Measurements from ENCODE around the gene TTC17.

TTC17 gene

GRCh38 chr11:43511959-43512358 lies 153.2 kb downstream of the TTC17 start:
- H3K4me1 ChIP-seq (ENCODE audit: insufficient read depth, poor library complexity, severe bottlenecking), result peaks cover 16% of the 10 kb centered on the region
- H3K27ac ChIP-seq (ENCODE audit: poor library complexity, severe bottlenecking), result no peak overlapping the region
- ATAC-seq (ENCODE audit: low read depth), result no peak

DNA sequence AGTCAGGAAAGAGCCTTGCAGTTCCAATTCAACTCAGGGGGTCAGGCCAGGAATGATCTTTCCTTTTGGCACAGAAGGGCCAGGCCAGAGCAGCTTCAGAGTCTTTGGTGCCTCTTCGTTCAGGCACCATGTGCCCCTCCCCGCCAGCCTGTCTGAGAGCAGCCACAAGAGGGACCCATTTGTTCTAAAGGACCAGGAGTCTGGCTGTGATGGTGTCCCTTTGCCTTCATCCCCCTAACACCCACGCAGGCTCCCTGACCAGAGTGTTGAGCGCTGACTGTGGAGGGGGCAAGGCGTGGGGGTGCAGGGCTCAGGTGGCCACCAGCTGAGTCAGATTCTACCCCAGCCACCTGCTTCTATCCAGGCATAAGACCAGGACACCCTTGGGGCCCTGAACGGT lies 156.4 kb downstream of the TTC17 start:
- H3K4me3 ChIP-seq (ENCODE audit: severe bottlenecking), result no peak overlapping the region
- H3K27ac ChIP-seq (ENCODE audit: poor library complexity, severe bottlenecking), result no peak overlapping the region
- no peaks in the 10 kb centered on the region for H3K9me3 ChIP-seq (ENCODE audit: severe bottlenecking)
- H3K27me3 ChIP-seq (ENCODE audit: insufficient read depth, poor library complexity, severe bottlenecking), result no peaks in the 10 kb centered on the region
- no peak for TF ChIP-seq CTCF (IDR thresholded peaks at IDR 0.05; ENCODE audit: poor library complexity, severe bottlenecking)
- H3K36me3 ChIP-seq (ENCODE audit: low read depth), result no peaks in the 10 kb centered on the region
- ATAC-seq (ENCODE audit: low read depth) (no peak), DNase-seq (ENCODE audit: low spot score) (no peak)
- H3K4me1 ChIP-seq (ENCODE audit: insufficient read depth, poor library complexity, severe bottlenecking), result no peaks in the 10 kb centered on the region

More at GRCh38 chr11:43511959-43512358, 153.2 kb downstream of the TTC17 start:
- no peak overlapping the region for H3K4me3 ChIP-seq (ENCODE audit: severe bottlenecking)
- no peak for TF ChIP-seq CTCF (IDR thresholded peaks at IDR 0.05; ENCODE audit: poor library complexity, severe bottlenecking)
- no peak for DNase-seq (ENCODE audit: low spot score)
- no peaks in the 10 kb centered on the region for H3K36me3 ChIP-seq (ENCODE audit: low read depth)
- H3K27me3 ChIP-seq (ENCODE audit: insufficient read depth, poor library complexity, severe bottlenecking), result no peaks in the 10 kb centered on the region
- H3K9me3 ChIP-seq (ENCODE audit: severe bottlenecking), result no peaks in the 10 kb centered on the region

DNA sequence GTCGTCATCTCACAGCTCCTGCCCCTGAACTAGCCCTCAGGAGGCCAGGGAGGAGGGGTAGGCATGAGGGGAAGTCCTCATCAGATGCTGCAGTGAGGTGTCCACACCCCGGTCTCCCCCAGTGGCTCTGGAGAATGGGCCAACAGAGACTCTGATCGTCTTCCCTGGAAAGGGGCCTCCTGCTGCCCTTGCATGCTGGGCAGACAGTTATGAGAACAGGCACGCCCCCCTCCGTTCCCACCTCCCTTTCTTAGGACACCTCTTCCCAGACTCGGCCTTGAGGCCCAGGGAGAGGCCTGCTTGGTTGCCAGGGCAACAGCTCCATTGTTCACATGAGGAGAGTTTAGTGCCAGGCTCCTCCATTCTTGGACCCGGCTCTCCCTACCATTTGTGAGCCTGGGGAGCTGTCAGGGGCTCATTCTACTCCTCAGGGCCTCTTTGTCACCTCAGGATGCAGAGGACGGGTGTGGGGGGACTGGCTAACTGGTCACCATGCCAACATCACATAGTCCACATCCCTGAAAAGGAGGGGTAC lies 157.7 kb downstream of the TTC17 start:
- H3K36me3 ChIP-seq (ENCODE audit: low read depth), result no peaks in the 10 kb centered on the region
- no peaks in the 10 kb centered on the region for H3K27me3 ChIP-seq (ENCODE audit: insufficient read depth, poor library complexity, severe bottlenecking)
- H3K9me3 ChIP-seq (ENCODE audit: severe bottlenecking), result no peaks in the 10 kb centered on the region
- H3K27ac ChIP-seq (ENCODE audit: poor library complexity, severe bottlenecking), result no peak overlapping the region
- ATAC-seq (ENCODE audit: low read depth) (no peak), DNase-seq (ENCODE audit: low spot score) (no peak)
- H3K4me3 ChIP-seq (ENCODE audit: severe bottlenecking), result no peak overlapping the region
- no peaks in the 10 kb centered on the region for H3K4me1 ChIP-seq (ENCODE audit: insufficient read depth, poor library complexity, severe bottlenecking)
- TF ChIP-seq CTCF (IDR thresholded peaks at IDR 0.05; ENCODE audit: poor library complexity, severe bottlenecking), result no peak

GRCh38 chr11:43517518-43517917 lies 158.8 kb downstream of the TTC17 start:
- H3K9me3 ChIP-seq (ENCODE audit: severe bottlenecking), result no peaks in the 10 kb centered on the region
- ATAC-seq (ENCODE audit: low read depth) (no peak), DNase-seq (ENCODE audit: low spot score) (no peak)
- TF ChIP-seq CTCF (IDR thresholded peaks at IDR 0.05; ENCODE audit: poor library complexity, severe bottlenecking), result no peak
- H3K27me3 ChIP-seq (ENCODE audit: insufficient read depth, poor library complexity, severe bottlenecking), result no peaks in the 10 kb centered on the region
- H3K4me1 ChIP-seq (ENCODE audit: insufficient read depth, poor library complexity, severe bottlenecking), result no peaks in the 10 kb centered on the region
- H3K36me3 ChIP-seq (ENCODE audit: low read depth), result no peaks in the 10 kb centered on the region
- H3K27ac ChIP-seq (ENCODE audit: poor library complexity, severe bottlenecking), result no peak overlapping the region
- H3K4me3 ChIP-seq (ENCODE audit: severe bottlenecking), result no peak overlapping the region

- H3K27me3 ChIP-seq (ENCODE audit: insufficient read depth, poor library complexity, severe bottlenecking), result no peaks in the 10 kb centered on the region
- no peaks in the 10 kb centered on the region for H3K36me3 ChIP-seq (ENCODE audit: low read depth)
- DNase-seq (ENCODE audit: low spot score), result no peak
- TF ChIP-seq CTCF (IDR thresholded peaks at IDR 0.05; ENCODE audit: poor library complexity, severe bottlenecking), result no peak
- ATAC-seq (ENCODE audit: low read depth), result peak; percentile 57; the same call in 2 of the 3 replicates
- no peaks in the 10 kb centered on the region for H3K9me3 ChIP-seq (ENCODE audit: severe bottlenecking)
- H3K4me3 ChIP-seq (ENCODE audit: severe bottlenecking), result no peak overlapping the region
- H3K4me1 ChIP-seq (ENCODE audit: insufficient read depth, poor library complexity, severe bottlenecking), result no peaks in the 10 kb centered on the region
- no peak overlapping the region for H3K27ac ChIP-seq (ENCODE audit: poor library complexity, severe bottlenecking)
Observed at GRCh38 chr11:43518408-43519160, 159.9 kb downstream of the TTC17 start.

Measured in RWPE2 (cell line).